BE2C (cell line): ENCODE results near the gene MRPL16.

Experiments used
- DNase-seq: peaks from one replicate; pipeline ENCODE4 v3.0.0-alpha.2; 2020
- H3K27me3 ChIP-seq: fragments of 250-450 bp; sonication (Bioruptor Pico); 2 replicates; pipeline ENCODE4 v1.5.1; 2020; ENCODE audit warnings: mild to moderate bottlenecking
- H3K36me3 ChIP-seq: fragments of 250-450 bp; sonication (Bioruptor Pico); 2 replicates; pipeline ENCODE4 v1.5.1; 2020; ENCODE audit warnings: mild to moderate bottlenecking
- H3K4me1 ChIP-seq: fragments of 250-450 bp; sonication (Bioruptor Pico); 2 replicates; pipeline ENCODE4 v1.5.1; 2020
- H3K4me3 ChIP-seq: 2 replicates; pipeline ENCODE4 v1.5.1; 2011; ENCODE audit warnings: low read depth, low read length
- H3K9me3 ChIP-seq: fragments of 250-450 bp; sonication (Bioruptor Pico); 2 replicates; pipeline ENCODE4 v1.5.1; 2020
- CTCF ChIP-seq: IDR thresholded peaks from 2 replicates; pipeline ENCODE4 v1.5.1; 2012; ENCODE audit warnings: mild to moderate bottlenecking, low read depth, low read length

MRPL16 gene

GRCh38 chr11:59778122-59778521, 32.5 kb downstream of the MRPL16 start:
- Histone ChIP-seq H3K27me3 (no peaks in the 10 kb centered on the region), H3K9me3 (no peaks in the 10 kb centered on the region), H3K4me3 (no peak overlapping the region), H3K4me1 (no peaks in the 10 kb centered on the region), H3K36me3 (no peaks in the 10 kb centered on the region)
- no peak for TF ChIP-seq CTCF
- no peak for DNase-seq

- DNase-seq: no peak
- no peaks in the 10 kb centered on the region for H3K36me3 ChIP-seq
- no peak overlapping the region for H3K4me3 ChIP-seq
- TF ChIP-seq CTCF: no peak
- H3K4me1 ChIP-seq: no peaks in the 10 kb centered on the region
- H3K27me3 ChIP-seq: no peaks in the 10 kb centered on the region
- H3K9me3 ChIP-seq: no peaks in the 10 kb centered on the region
Observed at GRCh38 chr11:59777104-59777503, 33.5 kb downstream of the MRPL16 start.

GRCh38 chr11:59776210-59777066, 34.1 kb downstream of the MRPL16 start:
- TF ChIP-seq CTCF: no peak
- Histone ChIP-seq H3K36me3 (no peaks in the 10 kb centered on the region), H3K27me3 (no peaks in the 10 kb centered on the region), H3K9me3 (no peaks in the 10 kb centered on the region), H3K4me1 (no peaks in the 10 kb centered on the region), H3K4me3 (no peak overlapping the region)
- DNase-seq: no peak

- Histone ChIP-seq H3K4me3 (no peak overlapping the region), H3K36me3 (no peaks in the 10 kb centered on the region), H3K4me1 (no peaks in the 10 kb centered on the region), H3K27me3 (no peaks in the 10 kb centered on the region), H3K9me3 (no peaks in the 10 kb centered on the region)
- no peak for DNase-seq
- TF ChIP-seq CTCF: no peak
Observed at GRCh38 chr11:59773083-59773440, 37.5 kb downstream of the MRPL16 start.

- no peak for TF ChIP-seq CTCF
- H3K4me3 ChIP-seq: no peak overlapping the region
- no peak for DNase-seq
- H3K9me3 ChIP-seq: no peaks in the 10 kb centered on the region
- no peaks in the 10 kb centered on the region for H3K27me3 ChIP-seq
- no peaks in the 10 kb centered on the region for H3K4me1 ChIP-seq
- no peaks in the 10 kb centered on the region for H3K36me3 ChIP-seq
Observed at GRCh38 chr11:59771605-59772004, 39.0 kb downstream of the MRPL16 start.

- H3K9me3 ChIP-seq: no peaks in the 10 kb centered on the region
- TF ChIP-seq CTCF: no peak
- H3K4me3 ChIP-seq: no peak overlapping the region
- DNase-seq: no peak
- H3K27me3 ChIP-seq: no peaks in the 10 kb centered on the region
- H3K36me3 ChIP-seq: no peaks in the 10 kb centered on the region
- H3K4me1 ChIP-seq: no peaks in the 10 kb centered on the region
Observed at GRCh38 chr11:59770869-59771268, 39.7 kb downstream of the MRPL16 start.
